Measurements from ENCODE around the gene MRPL53.
A peak's percentile ranks its signal among the peaks of the same experiment; 100 is the strongest.
"Not testable (repeated sequence)": the region's sequence is repeated elsewhere in the genome, so short reads cannot be mapped to it uniquely, and the experiment has no call there.

Gene MRPL53

DNA sequence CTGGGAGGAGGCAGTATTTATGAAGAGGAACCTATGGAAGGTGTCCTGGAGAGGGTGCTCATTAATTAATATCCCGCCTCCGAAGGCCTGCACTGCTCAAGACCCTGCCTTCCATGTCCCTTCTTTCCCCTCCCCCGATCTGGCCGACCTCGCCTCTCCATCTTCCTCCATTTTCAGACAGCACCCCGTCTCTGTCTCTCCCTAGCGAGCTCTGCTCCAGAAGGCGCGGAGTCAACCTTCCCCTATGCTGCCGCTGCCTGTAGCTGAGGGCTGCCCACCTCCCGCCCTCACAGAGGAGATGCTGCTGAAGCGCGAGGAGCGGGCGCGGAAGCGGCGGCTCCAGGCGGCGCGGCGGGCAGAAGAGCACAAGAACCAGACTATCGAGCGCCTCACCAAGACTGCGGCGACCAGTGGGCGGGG, 15.3 kb downstream of the MRPL53 start:
- Histone ChIP-seq H3K27ac (peak overlapping the region; percentile 92), H3K9me3 (no peaks in the 10 kb centered on the region), H4K20me1 (peaks cover 13% of the 10 kb centered on the region; the same call in 1 of the 2 replicates), H3K36me3 (peaks cover 20% of the 10 kb centered on the region), H3K9ac (peak overlapping the region; percentile 89), H3K27me3 (no peaks in the 10 kb centered on the region), H3K4me2 (peak overlapping the region; percentile 99), H3K4me1 (peaks cover 49% of the 10 kb centered on the region), H3K4me3 (peak overlapping the region; percentile 80)
- no peak for TF ChIP-seq Cebpa-rat (IDR thresholded peaks at IDR 0.05)

DNA sequence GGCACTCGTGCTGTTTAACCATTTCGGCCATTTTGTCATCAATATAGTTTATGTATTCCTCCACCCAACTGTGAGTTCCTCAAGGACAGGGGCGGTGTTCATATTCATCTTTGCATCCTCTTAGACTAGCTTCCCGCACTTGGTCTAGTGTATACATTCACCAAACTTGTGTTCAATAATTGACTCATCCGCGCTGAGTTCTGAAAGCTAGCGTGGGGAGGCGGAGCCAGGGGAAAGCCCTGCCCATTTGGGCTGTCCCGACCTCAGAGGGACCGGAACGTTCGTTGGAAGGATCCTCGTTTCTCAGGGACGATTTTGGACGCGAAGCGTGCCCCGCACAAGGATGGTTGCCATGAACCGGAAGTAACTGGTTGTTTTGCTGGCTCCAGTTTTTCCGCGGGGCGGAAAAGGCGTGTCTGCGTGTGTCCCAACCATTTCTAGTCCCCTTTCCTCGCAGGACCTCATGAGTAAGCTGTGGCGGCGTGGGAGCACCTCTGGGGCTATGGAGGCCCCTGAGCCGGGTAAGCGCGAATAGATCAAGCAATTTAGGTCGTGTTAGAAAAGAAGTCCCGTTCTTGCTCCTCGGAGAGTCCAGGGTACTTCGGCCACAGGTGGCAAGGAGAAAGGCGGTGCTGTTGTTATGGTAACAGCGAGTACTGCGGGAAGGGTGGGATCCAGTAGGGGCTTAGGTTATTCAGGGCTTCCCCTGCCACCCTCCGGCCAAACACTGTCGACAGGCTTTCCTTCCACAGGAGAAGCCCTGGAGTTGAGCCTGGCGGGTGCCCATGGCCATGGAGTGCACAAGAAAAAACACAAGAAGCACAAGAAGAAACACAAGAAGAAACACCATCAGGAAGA, 17.6 kb downstream of the MRPL53 start, which contains the start of gene INO80B:
Gene INO80B (plus strand): TSS at position 434 of the 858 bp plus-strand sequence. CDS start 30 bp downstream, at position 464.
- Histone ChIP-seq H3K4me2 (peak within 1 kb of the TSS; percentile 99), H4K20me1 (no peaks in the 10 kb centered on the region), H3K27me3 (no peaks in the 10 kb centered on the region), H3K9ac (peak within 1 kb of the TSS; percentile 83), H3K27ac (peak within 1 kb of the TSS; percentile 53), H3K36me3 (no peaks in the 10 kb centered on the region), H3K4me3 (peak within 1 kb of the TSS; percentile 83), H3K9me3 (no peaks in the 10 kb centered on the region), H3K4me1 (peaks cover 51% of the 10 kb centered on the region)
- TF ChIP-seq Cebpa-rat (IDR thresholded peaks at IDR 0.05): no peak

DNA sequence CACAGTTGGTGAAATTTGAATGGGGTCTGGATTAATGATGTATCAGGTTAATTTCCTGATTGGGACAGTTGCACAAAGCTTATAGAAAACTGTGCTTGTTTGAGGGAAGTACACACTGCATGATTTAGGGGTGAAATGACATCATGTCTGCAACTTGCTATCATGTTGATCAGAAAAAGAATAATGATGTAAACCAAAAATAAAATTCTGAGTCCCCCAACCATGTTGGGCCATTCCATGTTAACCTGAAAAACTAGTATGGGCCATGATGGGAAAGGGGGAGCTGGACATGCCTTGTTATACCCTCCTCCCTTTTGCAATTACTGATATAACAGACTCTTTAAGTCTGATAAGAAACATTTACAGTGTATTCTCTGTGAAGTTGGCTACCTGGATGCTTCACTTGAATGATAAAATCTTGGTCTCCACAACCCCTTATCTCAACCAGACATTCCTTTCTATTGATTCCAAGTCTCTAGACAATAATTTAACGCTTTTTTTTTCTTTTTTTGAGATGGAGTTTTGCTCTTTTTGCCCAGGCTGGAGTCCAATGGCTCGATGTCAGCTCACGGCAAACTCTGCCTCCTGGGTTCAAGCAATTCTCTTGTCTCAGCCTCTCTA, 21.8 kb downstream of the MRPL53 start:
- H4K20me1 ChIP-seq: no peaks in the 10 kb centered on the region
- H3K27me3 ChIP-seq: no peaks in the 10 kb centered on the region
- no peaks in the 10 kb centered on the region for H3K36me3 ChIP-seq
- no peaks in the 10 kb centered on the region for H3K9me3 ChIP-seq
- no peak overlapping the region for H3K4me2 ChIP-seq
- H3K9ac ChIP-seq: no peak overlapping the region
- H3K4me3 ChIP-seq: no peak overlapping the region
- peaks cover 26% of the 10 kb centered on the region for H3K4me1 ChIP-seq
- H3K27ac ChIP-seq: no peak overlapping the region
- no peak for TF ChIP-seq Cebpa-rat (IDR thresholded peaks at IDR 0.05)

DNA sequence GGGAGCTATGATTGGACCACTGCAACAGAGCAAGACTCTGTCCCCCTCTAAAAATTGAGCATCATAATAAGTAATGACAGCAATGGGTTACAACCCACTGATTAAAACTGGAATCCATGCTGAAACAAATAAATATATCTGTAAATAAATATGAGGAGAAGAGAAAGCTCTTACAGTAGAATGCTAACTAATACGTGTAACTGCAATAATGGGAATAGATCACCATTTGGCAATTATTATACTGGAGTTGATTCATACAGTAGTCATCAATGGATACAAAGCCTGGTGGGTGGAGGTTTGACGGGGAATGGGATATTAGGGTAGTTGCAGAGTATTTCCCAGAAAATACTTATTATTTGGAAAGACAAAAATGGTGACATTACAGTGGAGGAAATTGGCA, 23.7 kb downstream of the MRPL53 start:
- Histone ChIP-seq H3K4me3 (no peak overlapping the region), H3K4me2 (no peak overlapping the region), H3K9me3 (no peaks in the 10 kb centered on the region), H3K27ac (no peak overlapping the region), H3K9ac (no peak overlapping the region), H3K4me1 (peaks cover 25% of the 10 kb centered on the region), H3K36me3 (no peaks in the 10 kb centered on the region), H3K27me3 (no peaks in the 10 kb centered on the region), H4K20me1 (no peaks in the 10 kb centered on the region)
- TF ChIP-seq Cebpa-rat (IDR thresholded peaks at IDR 0.05): no peak

- H3K36me3 ChIP-seq: no peaks in the 10 kb centered on the region
- no peak overlapping the region for H3K27ac ChIP-seq
- no peak overlapping the region for H3K4me2 ChIP-seq
- no peak overlapping the region for H3K4me3 ChIP-seq
- H3K9me3 ChIP-seq: no peaks in the 10 kb centered on the region
- no peak overlapping the region for H3K9ac ChIP-seq
- no peaks in the 10 kb centered on the region for H4K20me1 ChIP-seq
- TF ChIP-seq Cebpa-rat (IDR thresholded peaks at IDR 0.05): no peak
- H3K27me3 ChIP-seq: peaks cover 4% of the 10 kb centered on the region; the same call in 1 of the 2 replicates
- peaks cover 23% of the 10 kb centered on the region for H3K4me1 ChIP-seq
Observed at GRCh38 chr2:74447230-74447999, 25.1 kb downstream of the MRPL53 start.

DNA sequence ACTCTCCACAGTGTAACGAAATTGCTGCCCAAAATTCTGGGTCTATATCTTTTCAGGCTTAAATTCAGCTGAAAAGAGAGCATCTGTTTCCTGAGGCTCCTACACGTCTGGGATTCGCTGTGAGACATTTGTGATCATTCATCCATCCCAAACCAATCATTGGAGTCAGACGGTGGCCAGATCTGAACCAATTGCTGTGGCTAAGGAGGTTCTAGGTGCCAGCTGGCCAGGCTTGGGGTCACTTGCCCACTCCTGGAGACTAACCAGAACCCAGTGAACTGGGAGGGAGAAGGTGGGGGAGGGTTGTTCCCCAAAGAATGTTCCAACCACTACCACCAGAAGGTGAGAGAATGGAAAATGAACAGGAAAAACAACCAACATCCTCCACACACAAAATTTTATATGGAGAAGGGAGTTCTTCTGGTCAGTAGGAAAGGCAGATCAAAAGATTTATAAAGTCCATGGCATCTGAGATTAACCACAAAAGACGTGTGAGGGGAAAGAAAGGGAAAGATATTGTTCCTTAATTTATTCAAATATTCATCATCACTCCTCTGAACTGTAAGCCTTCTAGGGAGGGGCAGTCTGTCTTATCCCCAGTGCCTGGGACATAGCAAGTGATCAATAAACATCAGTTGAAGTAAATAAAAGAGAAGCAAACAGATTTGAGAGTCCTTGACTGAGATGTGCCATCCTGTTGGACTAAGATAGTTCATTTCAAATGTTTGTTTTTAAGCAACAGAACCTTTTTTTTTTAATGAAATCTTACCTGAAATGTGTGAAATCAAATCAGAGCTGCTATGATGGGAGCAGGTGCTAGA, 27.8 kb downstream of the MRPL53 start:
- H3K27me3 ChIP-seq: peaks cover 23% of the 10 kb centered on the region
- no peaks in the 10 kb centered on the region for H3K36me3 ChIP-seq
- peaks cover 34% of the 10 kb centered on the region for H3K4me1 ChIP-seq
- H3K27ac ChIP-seq: peak overlapping the region; percentile 56
- no peak overlapping the region for H3K4me3 ChIP-seq
- H4K20me1 ChIP-seq: no peaks in the 10 kb centered on the region
- H3K9me3 ChIP-seq: peaks cover 6% of the 10 kb centered on the region
- TF ChIP-seq Cebpa-rat (IDR thresholded peaks at IDR 0.05): no peak
- H3K9ac ChIP-seq: peak overlapping the region; percentile 31; the same call in 1 of the 2 replicates
- H3K4me2 ChIP-seq: peak overlapping the region; percentile 77

DNA sequence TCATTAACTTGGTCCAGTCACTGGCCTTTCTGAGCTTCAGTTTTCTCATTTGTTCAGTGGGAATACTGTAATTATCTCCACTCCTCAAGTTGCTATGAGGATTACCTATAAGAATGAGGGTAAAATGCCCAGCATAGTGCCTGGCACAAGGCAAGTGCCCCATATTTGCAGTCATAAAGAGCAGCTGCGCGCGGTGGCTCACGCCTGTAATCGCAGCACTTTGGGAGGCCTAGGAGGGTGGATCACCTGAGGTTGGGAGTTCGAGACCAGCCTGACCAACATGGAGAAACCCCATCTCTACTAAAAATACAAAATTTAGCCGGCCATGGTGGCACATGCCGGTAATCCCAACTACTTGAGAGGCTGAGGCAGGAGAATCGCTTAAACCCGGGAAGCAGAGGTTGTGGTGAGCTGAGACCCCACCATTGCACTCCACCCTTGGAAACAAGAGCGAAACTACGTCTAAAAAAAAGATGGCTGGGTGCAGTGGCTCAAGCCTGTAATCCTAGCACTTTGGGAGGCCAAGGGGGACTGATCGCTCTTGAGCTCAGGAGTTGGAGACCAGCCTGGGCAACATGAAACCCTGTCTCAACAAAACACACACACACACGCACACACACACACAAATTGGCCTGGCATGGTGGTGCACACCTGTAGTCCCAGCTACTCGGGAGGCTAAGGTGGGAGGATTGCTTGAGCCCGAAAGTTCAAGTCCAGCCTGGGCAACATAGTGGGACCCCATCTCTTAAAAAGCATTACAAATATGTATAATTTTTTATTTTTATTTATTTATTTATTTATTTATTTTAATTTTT, 29.8 kb downstream of the MRPL53 start:
- not testable (repeated sequence) for H4K20me1 ChIP-seq, H3K27ac ChIP-seq, H3K4me3 ChIP-seq, H3K9ac ChIP-seq, H3K36me3 ChIP-seq, H3K9me3 ChIP-seq, H3K4me2 ChIP-seq
- Histone ChIP-seq H3K4me1 (peaks cover 54% of the 10 kb centered on the region), H3K27me3 (peaks cover 23% of the 10 kb centered on the region)

DNA sequence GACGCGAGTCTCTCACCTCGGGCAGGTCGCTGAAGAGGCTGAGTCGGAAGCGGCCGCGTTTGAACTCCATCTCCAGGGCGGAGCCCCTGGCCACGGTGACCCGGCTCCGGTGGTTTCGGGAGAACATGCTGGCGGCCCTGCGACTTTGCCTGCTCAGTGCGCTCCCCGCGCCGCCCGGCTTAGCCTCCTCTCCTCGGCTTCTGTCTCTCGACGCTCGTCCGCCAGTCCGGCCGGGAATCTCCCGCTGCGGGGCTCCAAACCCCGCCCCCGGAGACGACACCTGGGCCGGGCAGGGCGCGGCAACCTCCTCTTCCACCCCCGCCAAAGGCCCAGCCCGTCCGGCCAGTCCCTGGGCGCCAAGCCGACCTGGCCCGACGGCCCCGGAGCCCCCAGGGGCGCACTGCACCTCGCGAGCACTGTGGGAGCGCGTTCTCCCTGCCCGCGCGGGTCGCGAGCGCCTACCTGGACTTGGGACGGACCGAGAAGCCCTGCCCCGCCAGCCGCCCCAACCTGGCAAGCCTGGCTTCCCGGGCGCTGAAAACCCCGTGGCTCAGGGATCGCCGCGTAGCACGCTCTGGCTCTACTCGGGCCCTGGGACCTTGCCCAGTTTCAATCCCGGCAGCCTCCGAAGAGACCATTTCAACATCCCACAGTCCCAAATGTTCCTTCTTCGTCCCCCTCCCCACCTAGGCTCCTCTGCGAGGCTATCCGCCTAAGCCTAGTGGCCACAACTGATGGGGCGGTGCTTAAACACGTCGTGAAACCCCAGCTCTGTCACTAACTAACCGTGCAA, 30.6 kb downstream of the MRPL53 start, which contains the start of gene RTKN:
Gene RTKN (minus strand): TSS at position 248 of the 793 bp plus-strand sequence. CDS start 121 bp downstream, at position 127.
- TF ChIP-seq Cebpa-rat (IDR thresholded peaks at IDR 0.05): no peak
- Histone ChIP-seq H3K4me2 (peak within 1 kb of the TSS; percentile 99), H3K27ac (peak within 1 kb of the TSS; percentile 93), H3K9ac (peak within 1 kb of the TSS; percentile 84), H3K36me3 (no peaks in the 10 kb centered on the region), H4K20me1 (no peaks in the 10 kb centered on the region), H3K27me3 (peaks cover 23% of the 10 kb centered on the region), H3K4me3 (peak within 1 kb of the TSS; percentile 75), H3K4me1 (peaks cover 62% of the 10 kb centered on the region), H3K9me3 (peaks cover 6% of the 10 kb centered on the region)
